PC-3 (cell line): ENCODE measurements around the gene FAM110A. TPM values are rescaled to one million over a fixed set of nuclear protein-coding genes. Genes with fewer than 3 reads are reported as not detected.

ENCODE experiments used
- ATAC-seq: fragments of 200-7000 bp; cut with Tn5 transposase; 2 replicates; pipeline ENCODE4 v1.9.1; 2020; ENCODE audit warnings: mild to moderate bottlenecking, moderate library complexity
- BruUV-seq: library from RNA; stranded (reverse); fragments of 400-500 nt; replicated peaks from 2 replicates; lab custom pipeline; 2021; lab: Mats Ljungman, UMichigan
- CTCF ChIA-PET: fragments of 300-600 bp; sonication (Branson Sonifier 250); formaldehyde crosslinking; loops from one replicate; lab custom pipeline; 2022; ENCODE audit warnings: antibody characterized with exemption; lab: Charles Lee
- POLR2A ChIA-PET: fragments of 300-600 bp; sonication (Branson Sonifier 250); formaldehyde crosslinking; loops from one replicate; lab custom pipeline; 2022; ENCODE audit warnings: antibody characterized with exemption; ENCODE audit not compliant: unreplicated experiment; lab: Charles Lee
- DNase-seq: peaks from one replicate; pipeline ENCODE4 v3.0.0-alpha.2; 2015
- H2AFZ ChIP-seq: fragments of 300-600 bp; sonication (generic); 2 replicates; pipeline ENCODE4 v1.6.0; 2016; ENCODE audit warnings: antibody characterized with exemption, low read length
- H3F3A ChIP-seq: fragments of 300-600 bp; sonication (generic); one replicate; pipeline ENCODE4 v1.6.0; 2017; ENCODE audit warnings: antibody characterized with exemption, low read length, control low read depth, mild to moderate bottlenecking; ENCODE audit not compliant: unreplicated experiment
- H3K27ac ChIP-seq: fragments of 300-600 bp; sonication (generic); 2 replicates; pipeline ENCODE4 v1.5.1; 2016; ENCODE audit warnings: mild to moderate bottlenecking, low read length
- H3K27me3 ChIP-seq: fragments of 300-600 bp; sonication (generic); 2 replicates; pipeline ENCODE4 v1.6.1; 2016; ENCODE audit warnings: low read length, mixed read lengths
- H3K36me3 ChIP-seq: fragments of 300-600 bp; sonication (generic); 2 replicates; pipeline ENCODE4 v1.6.1; 2016; ENCODE audit warnings: low read depth, mixed run types, low read length, mixed read lengths
- H3K4me1 ChIP-seq: fragments of 300-600 bp; sonication (generic); 2 replicates; pipeline ENCODE4 v1.5.1; 2016; ENCODE audit warnings: low read length; ENCODE audit not compliant: insufficient read depth
- H3K4me2 ChIP-seq: fragments of 300-600 bp; sonication (generic); 2 replicates; pipeline ENCODE4 v1.6.0; 2016; ENCODE audit warnings: low read length
- H3K4me3 ChIP-seq: fragments of 300-600 bp; sonication (generic); 2 replicates; pipeline ENCODE4 v1.5.1; 2016; ENCODE audit warnings: mild to moderate bottlenecking, low read length, mixed read lengths
- H3K79me2 ChIP-seq: fragments of 300-600 bp; sonication (generic); 2 replicates; pipeline ENCODE4 v1.6.1; 2017; ENCODE audit warnings: low read length, mixed read lengths
- H3K9ac ChIP-seq: fragments of 300-600 bp; sonication (generic); 2 replicates; pipeline ENCODE4 v1.6.0; 2016; ENCODE audit warnings: mild to moderate bottlenecking, low read length
- H3K9me2 ChIP-seq: fragments of 300-600 bp; sonication (generic); replicated peaks from 2 replicates; pipeline ENCODE4 v1.6.1; 2016; ENCODE audit warnings: mixed run types, low read length, mixed read lengths
- H3K9me3 ChIP-seq: fragments of 300-600 bp; sonication (generic); 2 replicates; pipeline ENCODE4 v1.6.1; 2016; ENCODE audit warnings: low read length, mixed read lengths
- H4K20me1 ChIP-seq: fragments of 300-600 bp; sonication (generic); 2 replicates; pipeline ENCODE4 v1.6.1; 2016; ENCODE audit warnings: low read length, mixed read lengths
- CTCF ChIP-seq: fragments of 300-600 bp; sonication (generic); conservative IDR thresholded peaks from 2 replicates; pipeline ENCODE4 v1.5.1; 2017; ENCODE audit warnings: antibody characterized with exemption, low read depth, mild to moderate bottlenecking, low read length
- EZH2 ChIP-seq: fragments of 300-600 bp; sonication (generic); IDR thresholded peaks from one replicate; pipeline ENCODE4 v1.6.1; 2017; ENCODE audit warnings: antibody characterized with exemption, mild to moderate bottlenecking, low read length; ENCODE audit not compliant: unreplicated experiment
- EZH2phosphoT487 ChIP-seq: fragments of 300-600 bp; sonication (generic); IDR thresholded peaks from 2 replicates; pipeline ENCODE4 v1.6.1; 2018; ENCODE audit warnings: mild to moderate bottlenecking, antibody characterized with exemption, low read length, borderline replicate concordance
- intact Hi-C: fragments of 100-400 bp; cut with micrococcal nuclease; formaldehyde crosslinking; loops from 2 replicates; pipeline ENCODE4 v1.9.0; 2023
- total RNA-seq: library from RNA; depleted of rRNA; stranded (reverse); fragments of >200 nt; gene quantifications from 2 replicates; pipeline ENCODE4 v1.2.3, GENCODE V29; 2014

The FAM110A gene
- total RNA-seq, 1 experiment from 2014 or later, result 28.4 TPM

- BruUV-seq, result no TSS peak
Measured at GRCh38 chr20:889106-889505, 55.6 kb downstream of the FAM110A start.

GRCh38 chr20:889932-890463, 56.5 kb downstream of the FAM110A start:
- H3K9me3 ChIP-seq, result no peaks in the 10 kb centered on the region
- H3K36me3 ChIP-seq, result no peaks in the 10 kb centered on the region
- POLR2A ChIA-PET, result no interaction called here
- TF ChIP-seq CTCF (no peak), EZH2 (no peak), EZH2phosphoT487 (no peak)
- no peaks in the 10 kb centered on the region for H3K79me2 ChIP-seq
- no peak overlapping the region for H3K4me2 ChIP-seq
- no TSS peak for BruUV-seq
- no peak for ATAC-seq
- H2AFZ ChIP-seq, result no peak overlapping the region
- no peak overlapping the region for H3K9ac ChIP-seq
- intact Hi-C loops, result loop anchor here (5.0 kb wide), 1 partner anchor 73 kb away; no protein-coding TSS in a partner anchor
- H3K9me2 ChIP-seq, result no peaks in the 10 kb centered on the region
- CTCF ChIA-PET, result no interaction called here
- peaks cover 30% of the 10 kb centered on the region for H3K27me3 ChIP-seq
- H3K4me1 ChIP-seq, result no peaks in the 10 kb centered on the region
- no peaks in the 10 kb centered on the region for H4K20me1 ChIP-seq
- DNase-seq, result no peak
- H3K4me3 ChIP-seq, result no peak overlapping the region
- no peaks in the 10 kb centered on the region for H3F3A ChIP-seq
- H3K27ac ChIP-seq, result no peak overlapping the region

More at GRCh38 chr20:889106-889505, 55.6 kb downstream of the FAM110A start:
- no peak overlapping the region for H3K9ac ChIP-seq
- H3K9me3 ChIP-seq, result no peaks in the 10 kb centered on the region
- H3K4me2 ChIP-seq, result no peak overlapping the region
- POLR2A ChIA-PET, result no interaction called here
- H3K27ac ChIP-seq, result no peak overlapping the region
- H3K79me2 ChIP-seq, result no peaks in the 10 kb centered on the region
- CTCF ChIA-PET, result no interaction called here
- ATAC-seq (no peak), DNase-seq (no peak)
- H3K9me2 ChIP-seq, result no peaks in the 10 kb centered on the region
- H3K36me3 ChIP-seq, result no peaks in the 10 kb centered on the region
- H3K4me3 ChIP-seq, result no peak overlapping the region
- H2AFZ ChIP-seq, result no peak overlapping the region
- H4K20me1 ChIP-seq, result no peaks in the 10 kb centered on the region
- H3K27me3 ChIP-seq, result peaks cover 33% of the 10 kb centered on the region
- intact Hi-C loops, result loop anchor here (5.0 kb wide), 1 partner anchor 72 kb away; no protein-coding TSS in a partner anchor
- no peaks in the 10 kb centered on the region for H3K4me1 ChIP-seq
- no peaks in the 10 kb centered on the region for H3F3A ChIP-seq
- TF ChIP-seq CTCF (no peak), EZH2phosphoT487 (no peak), EZH2 (no peak)

- POLR2A ChIA-PET, result no interaction called here
- Histone ChIP-seq H3K27ac (no peak overlapping the region), H4K20me1 (no peaks in the 10 kb centered on the region), H3F3A (no peaks in the 10 kb centered on the region), H2AFZ (no peak overlapping the region), H3K9me3 (no peaks in the 10 kb centered on the region), H3K27me3 (peaks cover 24% of the 10 kb centered on the region), H3K9me2 (no peaks in the 10 kb centered on the region), H3K4me3 (no peak overlapping the region), H3K4me1 (no peaks in the 10 kb centered on the region), H3K9ac (no peak overlapping the region), H3K36me3 (no peaks in the 10 kb centered on the region), H3K79me2 (no peaks in the 10 kb centered on the region), H3K4me2 (no peak overlapping the region)
- CTCF ChIA-PET, result no interaction called here
- ATAC-seq, result no peak
- no peak for TF ChIP-seq EZH2phosphoT487
- TF ChIP-seq EZH2, result no peak
- TF ChIP-seq CTCF, result no peak
- no peak for DNase-seq
- intact Hi-C loops, result no loop called here
- BruUV-seq, result no TSS peak
Measured at GRCh38 chr20:890666-891057, 57.1 kb downstream of the FAM110A start.
